ENCODE results near the gene UBE2E2.

DNA sequence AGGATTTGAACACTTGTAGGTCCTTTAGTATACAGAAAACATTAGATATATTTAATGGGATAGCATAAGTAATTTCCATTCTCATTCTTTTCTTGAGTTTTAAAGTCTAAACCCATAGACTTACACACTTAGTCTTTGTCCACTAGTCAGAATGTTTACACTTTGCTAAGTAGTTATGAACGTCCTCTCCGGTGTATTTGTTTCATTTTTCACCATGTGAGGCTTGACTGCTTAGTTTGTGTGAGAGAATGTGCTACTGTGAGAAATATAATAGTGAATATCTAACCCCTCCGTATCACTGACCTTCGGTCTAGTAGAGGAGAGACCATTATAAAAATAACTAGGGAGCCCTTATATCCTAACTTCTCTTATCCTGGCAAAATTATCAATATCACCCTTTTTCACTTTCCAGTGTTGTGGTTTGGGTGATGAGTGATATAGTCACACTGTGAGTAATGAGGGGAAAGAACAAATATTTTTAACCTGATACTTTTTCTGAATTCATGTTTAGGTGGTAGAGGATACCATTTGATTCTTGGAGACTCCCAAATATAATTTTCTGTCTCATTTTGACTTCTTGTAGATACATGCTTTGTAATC, 122.4 kb downstream of the UBE2E2 start:
- no peak for TF ChIP-seq EZH2 (IDR thresholded peaks at IDR 0.05; ENCODE audit: borderline replicate concordance, low read length)
- TF ChIP-seq, protein P1, sequence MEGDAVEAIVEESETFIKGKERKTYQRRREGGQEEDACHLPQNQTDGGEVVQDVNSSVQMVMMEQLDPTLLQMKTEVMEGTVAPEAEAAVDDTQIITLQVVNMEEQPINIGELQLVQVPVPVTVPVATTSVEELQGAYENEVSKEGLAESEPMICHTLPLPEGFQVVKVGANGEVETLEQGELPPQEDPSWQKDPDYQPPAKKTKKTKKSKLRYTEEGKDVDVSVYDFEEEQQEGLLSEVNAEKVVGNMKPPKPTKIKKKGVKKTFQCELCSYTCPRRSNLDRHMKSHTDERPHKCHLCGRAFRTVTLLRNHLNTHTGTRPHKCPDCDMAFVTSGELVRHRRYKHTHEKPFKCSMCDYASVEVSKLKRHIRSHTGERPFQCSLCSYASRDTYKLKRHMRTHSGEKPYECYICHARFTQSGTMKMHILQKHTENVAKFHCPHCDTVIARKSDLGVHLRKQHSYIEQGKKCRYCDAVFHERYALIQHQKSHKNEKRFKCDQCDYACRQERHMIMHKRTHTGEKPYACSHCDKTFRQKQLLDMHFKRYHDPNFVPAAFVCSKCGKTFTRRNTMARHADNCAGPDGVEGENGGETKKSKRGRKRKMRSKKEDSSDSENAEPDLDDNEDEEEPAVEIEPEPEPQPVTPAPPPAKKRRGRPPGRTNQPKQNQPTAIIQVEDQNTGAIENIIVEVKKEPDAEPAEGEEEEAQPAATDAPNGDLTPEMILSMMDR (IDR thresholded peaks at IDR 0.05; ENCODE audit: low read length): no peak
